ENCODE results near the gene UBE2L3. TPM values are rescaled to one million over a fixed set of nuclear protein-coding genes. Genes with fewer than 3 reads are reported as not detected.

Gene UBE2L3
- total RNA-seq, 4 donors from 2014 or later = 28.0 to 42.4 (median 40.5) TPM

DNA sequence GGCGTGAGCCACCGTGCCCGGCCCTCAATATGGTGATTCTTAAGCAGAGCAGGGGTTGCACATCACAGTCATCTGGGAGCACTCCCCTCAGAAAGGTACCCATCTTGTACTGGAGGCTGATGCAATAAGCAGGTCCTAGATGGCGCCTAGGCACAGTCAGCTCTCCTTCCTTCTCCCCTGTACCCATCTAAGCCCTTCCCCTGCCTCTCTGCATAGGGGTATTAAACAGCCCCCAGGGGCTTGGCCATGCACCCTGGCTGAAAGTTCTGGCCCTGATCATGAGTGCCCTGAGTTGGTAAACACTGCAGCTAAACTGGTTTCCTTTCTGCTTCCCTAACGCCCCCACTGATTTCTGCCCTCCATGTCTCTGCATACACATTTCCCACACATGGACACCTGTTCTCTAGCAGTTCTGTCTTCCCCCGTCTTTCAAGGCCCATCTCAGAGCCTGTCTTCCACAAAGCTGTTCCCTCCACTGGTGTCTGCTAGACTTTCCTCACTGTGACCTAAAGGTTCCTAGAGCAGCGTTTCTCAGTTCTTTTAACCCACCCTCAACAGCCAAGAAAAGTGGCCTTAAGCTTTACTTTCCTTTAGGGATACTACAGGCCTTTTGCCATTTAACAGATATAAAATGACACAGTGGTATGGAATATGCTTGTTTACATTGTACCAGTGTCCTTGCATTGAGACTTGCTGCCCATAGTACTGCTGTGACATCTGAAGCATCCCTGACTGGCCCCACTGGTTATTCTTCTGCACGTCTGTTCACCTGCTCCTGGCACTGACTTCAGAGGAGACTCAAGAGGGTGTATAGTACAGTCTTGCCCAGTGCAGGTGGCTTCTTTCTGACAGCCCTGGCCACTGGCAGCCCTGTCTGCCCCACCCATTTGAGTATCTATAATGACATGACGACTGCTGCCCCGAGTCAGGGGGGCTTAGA is 15.6 kb downstream of the UBE2L3 start:
- DNase-seq (ENCODE audit: low spot score in 2 of 2) = no peak
- H3K4me3 ChIP-seq (ENCODE audit: low read depth, poor library complexity, severe bottlenecking) = no peak overlapping the region
- no peak for TF ChIP-seq POLR2A (IDR thresholded peaks at IDR 0.05)
- intact Hi-C loops (cut with DNase I; ENCODE audit: low total_unique reads) = no loop called here
- WGBS, 2 donors = 64 to 68% methylated on average over 10 of the region's 10 CpGs

DNA sequence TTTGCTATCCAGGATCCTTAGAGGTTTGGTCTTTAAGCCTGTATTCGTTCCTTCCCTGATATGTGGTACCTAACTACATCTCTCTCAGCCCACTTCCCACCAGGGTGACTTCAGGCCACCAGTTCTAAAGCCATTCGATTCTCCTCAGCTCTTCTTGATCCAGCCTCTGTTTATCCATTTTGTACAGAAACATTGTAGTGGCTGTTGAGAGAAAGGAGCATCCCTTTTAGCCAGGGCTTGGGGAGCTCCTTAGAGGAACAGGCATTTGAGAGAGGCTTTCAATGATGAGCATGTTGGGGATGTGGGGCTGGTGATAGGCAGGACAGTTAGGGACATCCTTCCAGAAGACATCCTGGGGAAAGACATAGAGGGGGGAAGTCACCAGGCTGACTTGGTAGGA is 17.9 kb downstream of the UBE2L3 start:
- H3K4me3 ChIP-seq (ENCODE audit: low read depth, poor library complexity, severe bottlenecking) = no peak overlapping the region
- 75 to 90% methylated on average over 2 of the region's 2 CpGs for WGBS, 2 donors
- no peak for TF ChIP-seq POLR2A (IDR thresholded peaks at IDR 0.05)
- TF ChIP-seq, protein P1, sequence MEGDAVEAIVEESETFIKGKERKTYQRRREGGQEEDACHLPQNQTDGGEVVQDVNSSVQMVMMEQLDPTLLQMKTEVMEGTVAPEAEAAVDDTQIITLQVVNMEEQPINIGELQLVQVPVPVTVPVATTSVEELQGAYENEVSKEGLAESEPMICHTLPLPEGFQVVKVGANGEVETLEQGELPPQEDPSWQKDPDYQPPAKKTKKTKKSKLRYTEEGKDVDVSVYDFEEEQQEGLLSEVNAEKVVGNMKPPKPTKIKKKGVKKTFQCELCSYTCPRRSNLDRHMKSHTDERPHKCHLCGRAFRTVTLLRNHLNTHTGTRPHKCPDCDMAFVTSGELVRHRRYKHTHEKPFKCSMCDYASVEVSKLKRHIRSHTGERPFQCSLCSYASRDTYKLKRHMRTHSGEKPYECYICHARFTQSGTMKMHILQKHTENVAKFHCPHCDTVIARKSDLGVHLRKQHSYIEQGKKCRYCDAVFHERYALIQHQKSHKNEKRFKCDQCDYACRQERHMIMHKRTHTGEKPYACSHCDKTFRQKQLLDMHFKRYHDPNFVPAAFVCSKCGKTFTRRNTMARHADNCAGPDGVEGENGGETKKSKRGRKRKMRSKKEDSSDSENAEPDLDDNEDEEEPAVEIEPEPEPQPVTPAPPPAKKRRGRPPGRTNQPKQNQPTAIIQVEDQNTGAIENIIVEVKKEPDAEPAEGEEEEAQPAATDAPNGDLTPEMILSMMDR (IDR thresholded peaks at IDR 0.05) = no peak
- DNase-seq (ENCODE audit: low spot score in 2 of 2) = no peak
- intact Hi-C loops (cut with DNase I; ENCODE audit: low total_unique reads) = no loop called here

DNA sequence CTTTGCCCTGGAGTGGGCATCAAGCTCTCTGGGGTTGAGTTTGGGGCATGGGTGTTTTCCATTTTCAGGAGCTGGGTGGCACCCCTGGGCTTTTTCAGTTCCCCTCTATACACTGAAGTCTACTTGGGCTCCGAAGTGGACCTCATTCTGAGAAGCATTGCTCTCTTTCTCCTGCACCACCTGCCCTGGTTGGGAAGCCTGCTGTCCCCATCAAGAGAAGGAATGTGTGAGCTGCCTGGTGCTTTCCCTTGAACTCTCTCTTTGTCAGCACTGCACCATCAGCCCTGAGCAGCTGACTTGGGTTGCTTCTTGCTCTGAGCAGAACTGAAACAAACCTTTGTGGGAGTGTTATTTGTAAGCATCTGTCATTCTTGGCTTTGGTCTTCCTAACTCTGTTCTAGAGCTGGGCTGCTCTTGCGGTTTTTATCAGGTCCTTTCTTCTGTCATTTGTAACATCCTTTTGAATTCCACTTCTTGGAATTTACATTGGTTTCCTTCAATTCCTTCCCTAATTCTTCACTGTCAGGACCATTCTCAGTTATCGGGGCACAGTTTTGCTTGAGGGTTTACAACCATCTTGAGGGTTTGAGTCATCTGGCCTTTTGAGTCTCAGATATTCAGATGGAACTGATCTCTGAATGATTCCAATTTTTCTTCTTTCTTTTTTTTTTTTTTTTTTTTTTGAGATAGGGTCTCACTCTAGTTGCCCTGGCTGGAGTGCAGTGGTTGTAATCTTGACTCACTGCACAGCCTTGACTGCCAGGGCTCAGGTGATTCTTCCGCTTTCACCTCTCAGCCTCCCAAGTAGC is 20.5 kb downstream of the UBE2L3 start:
- no peak for TF ChIP-seq POLR2A (IDR thresholded peaks at IDR 0.05)
- TF ChIP-seq, protein P1 (IDR thresholded peaks at IDR 0.05) = no peak
- DNase-seq (ENCODE audit: low spot score in 2 of 2) = no peak
- 71 to 73% methylated on average over 4 of the region's 4 CpGs for WGBS, 2 donors
- no peak overlapping the region for H3K4me3 ChIP-seq (ENCODE audit: low read depth, poor library complexity, severe bottlenecking)
- intact Hi-C loops (cut with DNase I; ENCODE audit: low total_unique reads) = no loop called here

DNA sequence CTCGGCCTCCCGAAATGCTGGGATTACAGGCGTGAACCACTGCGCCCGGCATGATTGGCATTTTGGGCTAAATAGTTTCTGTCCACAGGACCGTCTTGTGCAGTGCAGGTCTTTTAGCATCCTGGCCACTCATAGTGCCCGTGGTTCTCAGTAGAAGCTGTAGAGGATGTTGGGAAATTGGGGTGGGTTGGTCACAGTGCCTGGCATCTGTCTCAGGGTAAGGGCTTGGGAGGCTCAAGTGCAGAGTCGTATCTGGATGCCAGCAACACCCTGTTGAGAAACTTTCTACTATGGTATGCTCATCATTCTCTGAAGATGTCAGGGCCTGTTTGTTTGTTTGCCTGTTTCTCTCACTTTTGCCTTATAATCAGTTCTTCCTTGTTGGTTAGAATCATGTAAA is 21.9 kb downstream of the UBE2L3 start:
- H3K4me3 ChIP-seq (ENCODE audit: low read depth, poor library complexity, severe bottlenecking) = no peak overlapping the region
- no peak for DNase-seq (ENCODE audit: low spot score in 2 of 2)
- intact Hi-C loops (cut with DNase I; ENCODE audit: low total_unique reads) = no loop called here
- TF ChIP-seq, protein P1 (IDR thresholded peaks at IDR 0.05) = no peak
- TF ChIP-seq POLR2A (IDR thresholded peaks at IDR 0.05) = no peak
- 87 to 89% methylated on average over 8 of the region's 8 CpGs for WGBS, 2 donors

DNA sequence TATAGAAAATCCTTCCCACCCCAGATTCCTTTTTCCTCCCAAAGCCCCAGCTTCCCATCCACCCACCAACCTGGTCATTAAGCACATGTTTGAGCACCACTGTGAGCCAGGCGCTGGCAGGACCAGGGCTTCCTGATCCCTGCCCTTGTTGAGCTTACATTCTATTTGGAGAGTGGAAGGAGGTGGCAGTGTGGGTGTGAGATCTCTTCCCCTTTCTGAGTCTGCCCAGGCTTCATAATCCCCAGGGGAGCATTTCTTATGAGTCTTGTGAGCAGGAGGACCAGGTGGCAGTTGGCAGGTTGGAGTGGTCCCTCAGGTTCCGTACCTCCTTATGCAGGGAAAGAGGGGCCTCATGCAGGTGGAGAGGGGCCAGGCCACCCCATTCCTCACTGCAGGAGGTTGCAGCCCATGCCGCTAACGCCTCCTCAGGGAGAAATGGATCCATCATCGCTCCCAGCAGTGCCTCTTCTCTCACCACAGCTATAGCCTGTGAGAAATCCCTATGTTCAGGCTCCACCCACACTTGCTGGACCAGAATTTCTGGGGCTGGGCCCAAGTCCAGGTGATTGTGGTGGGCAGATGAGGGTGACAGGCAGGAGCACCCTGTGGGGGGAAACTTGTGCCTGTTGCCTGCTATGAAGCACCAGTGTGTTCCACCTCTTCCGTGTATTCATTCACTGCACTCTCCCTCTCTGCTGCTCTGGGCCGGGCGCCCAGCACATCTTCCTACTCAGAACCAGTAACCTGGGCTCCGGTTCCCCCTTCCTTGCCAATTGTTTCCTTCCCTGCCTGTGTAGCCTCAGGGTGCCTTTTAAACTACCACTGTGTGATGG is 23.5 kb downstream of the UBE2L3 start:
- no peak for DNase-seq (ENCODE audit: low spot score in 2 of 2)
- intact Hi-C loops (cut with DNase I; ENCODE audit: low total_unique reads) = no loop called here

More for the DNA sequence above, 23.5 kb downstream of the UBE2L3 start:
- no peak overlapping the region for H3K4me3 ChIP-seq (ENCODE audit: low read depth, poor library complexity, severe bottlenecking)
- WGBS, 2 donors = 66% methylated on average over 9 of the region's 9 CpGs
- TF ChIP-seq POLR2A (IDR thresholded peaks at IDR 0.05) = no peak
- TF ChIP-seq, protein P1 (IDR thresholded peaks at IDR 0.05) = no peak
